Measurements from ENCODE around the gene KDM2A.
"Not testable (repeated sequence)": the region's sequence is repeated elsewhere in the genome, so short reads cannot be mapped to it uniquely, and the experiment has no call there.

The KDM2A gene

GRCh38 chr11:67117176-67117575 lies 1.9 kb upstream of the KDM2A start:
- no peak for DNase-seq (ENCODE audit: insufficient read length, low spot score)
- FAIRE-seq, result no peak

- FAIRE-seq, result no peak
- DNase-seq (ENCODE audit: insufficient read length, low spot score), result no peak
Measured at GRCh38 chr11:67117672-67118180, 1.3 kb upstream of the KDM2A start.

GRCh38 chr11:67118181-67118766 lies 789 bp upstream of the KDM2A start:
- FAIRE-seq (no peak), DNase-seq (ENCODE audit: insufficient read length, low spot score) (no peak)

GRCh38 chr11:67119585-67120391 lies 725 bp downstream of the KDM2A start:
- DNase-seq (ENCODE audit: insufficient read length, low spot score) (no peak), FAIRE-seq (no peak)

- DNase-seq (ENCODE audit: insufficient read length, low spot score) (no peak), FAIRE-seq (no peak)
Measured at GRCh38 chr11:67120456-67120855, 1.4 kb downstream of the KDM2A start.

GRCh38 chr11:67120881-67121710 lies 2.0 kb downstream of the KDM2A start:
- peak; percentile 51 for FAIRE-seq
- DNase-seq (ENCODE audit: insufficient read length, low spot score), result no peak

- not testable (repeated sequence) for DNase-seq (ENCODE audit: insufficient read length, low spot score); FAIRE-seq
Measured at GRCh38 chr11:67123801-67124200, 4.7 kb downstream of the KDM2A start.

- DNase-seq (ENCODE audit: insufficient read length, low spot score); FAIRE-seq: not testable (repeated sequence)
Measured at GRCh38 chr11:67126243-67126642, 7.2 kb downstream of the KDM2A start.

GRCh38 chr11:67126986-67127385 lies 7.9 kb downstream of the KDM2A start:
- no peak for FAIRE-seq
- DNase-seq (ENCODE audit: insufficient read length, low spot score), result no peak

- not testable (repeated sequence) for FAIRE-seq; DNase-seq (ENCODE audit: insufficient read length, low spot score)
Measured at GRCh38 chr11:67130861-67131260, 11.8 kb downstream of the KDM2A start.

GRCh38 chr11:67136156-67136555 lies 17.1 kb downstream of the KDM2A start:
- FAIRE-seq (no peak), DNase-seq (ENCODE audit: insufficient read length, low spot score) (no peak)

- no peak for FAIRE-seq
- DNase-seq (ENCODE audit: insufficient read length, low spot score), result no peak
Measured at GRCh38 chr11:67138922-67139321, 19.9 kb downstream of the KDM2A start.

- DNase-seq (ENCODE audit: insufficient read length, low spot score), result no peak
- no peak for FAIRE-seq
Measured at GRCh38 chr11:67146516-67147226, 27.6 kb downstream of the KDM2A start.

GRCh38 chr11:67153971-67154370 lies 34.9 kb downstream of the KDM2A start:
- no peak for DNase-seq (ENCODE audit: insufficient read length, low spot score)
- no peak for FAIRE-seq

- DNase-seq (ENCODE audit: insufficient read length, low spot score) (no peak), FAIRE-seq (no peak)
Measured at GRCh38 chr11:67154726-67155125, 35.7 kb downstream of the KDM2A start.

GRCh38 chr11:67157691-67158090 lies 38.6 kb downstream of the KDM2A start:
- no peak for FAIRE-seq
- no peak for DNase-seq (ENCODE audit: insufficient read length, low spot score)

- FAIRE-seq (peak; percentile 33), DNase-seq (ENCODE audit: insufficient read length, low spot score) (no peak)
Measured at GRCh38 chr11:67158221-67158620, 39.2 kb downstream of the KDM2A start.

- DNase-seq (ENCODE audit: insufficient read length, low spot score) (no peak), FAIRE-seq (peak; percentile 79)
Measured at GRCh38 chr11:67160045-67160444, 41.0 kb downstream of the KDM2A start.

- FAIRE-seq, result peak; percentile 40
- DNase-seq (ENCODE audit: insufficient read length, low spot score), result no peak
Measured at GRCh38 chr11:67160872-67161783, 42.1 kb downstream of the KDM2A start.

All from HTR-8/SVneo (cell line).